Measurements from ENCODE around the gene ZNRF3. TPM values are rescaled to one million over a fixed set of nuclear protein-coding genes. Genes with fewer than 3 reads are reported as not detected.

Gene ZNRF3
- total RNA-seq, 3 donors from 2014 or later = 5.5 to 10.6 (median 5.8) TPM

- TF ChIP-seq, protein P1, sequence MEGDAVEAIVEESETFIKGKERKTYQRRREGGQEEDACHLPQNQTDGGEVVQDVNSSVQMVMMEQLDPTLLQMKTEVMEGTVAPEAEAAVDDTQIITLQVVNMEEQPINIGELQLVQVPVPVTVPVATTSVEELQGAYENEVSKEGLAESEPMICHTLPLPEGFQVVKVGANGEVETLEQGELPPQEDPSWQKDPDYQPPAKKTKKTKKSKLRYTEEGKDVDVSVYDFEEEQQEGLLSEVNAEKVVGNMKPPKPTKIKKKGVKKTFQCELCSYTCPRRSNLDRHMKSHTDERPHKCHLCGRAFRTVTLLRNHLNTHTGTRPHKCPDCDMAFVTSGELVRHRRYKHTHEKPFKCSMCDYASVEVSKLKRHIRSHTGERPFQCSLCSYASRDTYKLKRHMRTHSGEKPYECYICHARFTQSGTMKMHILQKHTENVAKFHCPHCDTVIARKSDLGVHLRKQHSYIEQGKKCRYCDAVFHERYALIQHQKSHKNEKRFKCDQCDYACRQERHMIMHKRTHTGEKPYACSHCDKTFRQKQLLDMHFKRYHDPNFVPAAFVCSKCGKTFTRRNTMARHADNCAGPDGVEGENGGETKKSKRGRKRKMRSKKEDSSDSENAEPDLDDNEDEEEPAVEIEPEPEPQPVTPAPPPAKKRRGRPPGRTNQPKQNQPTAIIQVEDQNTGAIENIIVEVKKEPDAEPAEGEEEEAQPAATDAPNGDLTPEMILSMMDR (IDR thresholded peaks at IDR 0.05) = no peak
- Histone ChIP-seq H3K4me1 (ENCODE audit: low read depth) (no peaks in the 10 kb centered on the region), H3K4me3 (no peak overlapping the region), H3K36me3 (ENCODE audit: low read depth) (no peaks in the 10 kb centered on the region), H3K9me3 (no peaks in the 10 kb centered on the region)
- DNase-seq (no peak), ATAC-seq (no peak)
- intact Hi-C loops (cut with DNase I, micrococcal nuclease) = no loop called here
Observed at GRCh38 chr22:29060251-29060869, 177.0 kb downstream of the ZNRF3 start.

DNA sequence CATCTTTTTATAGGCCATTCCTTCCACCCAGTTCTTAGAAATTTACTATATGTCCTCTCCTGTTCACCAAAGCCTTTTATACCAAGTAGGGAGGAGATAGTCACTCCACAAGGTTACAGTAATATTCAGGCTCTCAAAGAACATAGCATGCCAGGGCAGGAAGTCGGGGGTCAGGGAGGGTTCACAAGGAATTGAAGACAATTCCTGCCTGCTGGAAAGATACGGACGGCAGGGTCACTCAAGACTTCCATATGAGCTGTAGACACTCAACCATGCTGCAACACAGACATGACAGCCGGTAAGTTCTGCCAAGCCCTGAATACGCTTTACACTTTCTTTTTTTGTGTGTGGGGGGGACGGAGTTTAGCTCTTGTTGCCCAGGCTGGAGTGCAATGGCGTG is 177.6 kb downstream of the ZNRF3 start:
- TF ChIP-seq, protein P1 (IDR thresholded peaks at IDR 0.05) = no peak
- Histone ChIP-seq H3K4me3 (no peak overlapping the region), H3K36me3 (ENCODE audit: low read depth) (no peaks in the 10 kb centered on the region), H3K9me3 (no peaks in the 10 kb centered on the region), H3K4me1 (ENCODE audit: low read depth) (no peaks in the 10 kb centered on the region)
- no peak for ATAC-seq
- intact Hi-C loops (cut with DNase I, micrococcal nuclease) = no loop called here
- no peak for DNase-seq

DNA sequence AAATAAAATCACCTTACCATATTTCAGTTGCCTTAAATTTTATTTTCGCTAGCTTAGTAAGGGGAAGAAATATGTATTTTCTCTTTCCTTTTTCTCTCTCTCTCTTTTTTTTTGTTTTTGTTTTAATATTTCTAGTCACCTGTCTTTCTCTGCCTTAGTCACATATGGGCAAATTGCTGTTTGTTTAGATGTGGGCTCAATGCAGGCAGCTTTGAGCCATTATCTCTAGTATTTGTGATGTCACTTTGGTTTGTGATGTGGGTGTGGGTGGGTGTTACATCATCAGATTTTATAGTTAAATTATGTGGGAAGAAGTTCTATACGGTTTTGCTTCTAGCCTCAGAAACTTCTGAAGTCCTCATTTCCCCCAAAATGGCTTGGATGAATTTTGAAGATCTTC is 178.4 kb downstream of the ZNRF3 start, which contains the start of gene C22orf31:
Gene C22orf31 (minus strand): TSS at position 59 of the 400 bp plus-strand sequence. CDS start 39 bp downstream, at position 20.
- intact Hi-C loops (cut with DNase I, micrococcal nuclease) = no loop called here
- Histone ChIP-seq H3K4me3 (no peak within 1 kb of the TSS), H3K36me3 (ENCODE audit: low read depth) (no peaks in the 10 kb centered on the region), H3K4me1 (ENCODE audit: low read depth) (no peaks in the 10 kb centered on the region), H3K9me3 (no peaks in the 10 kb centered on the region)
- no peak for ATAC-seq
- TF ChIP-seq, protein P1 (IDR thresholded peaks at IDR 0.05) = no peak
- DNase-seq = no peak

GRCh38 chr22:29062286-29062821 is 179.0 kb downstream of the ZNRF3 start:
- H3K36me3 ChIP-seq (ENCODE audit: low read depth) = no peaks in the 10 kb centered on the region
- no peak for DNase-seq
- TF ChIP-seq, protein P1 (IDR thresholded peaks at IDR 0.05) = no peak
- no peak overlapping the region for H3K4me3 ChIP-seq
- no peak for ATAC-seq
- no peaks in the 10 kb centered on the region for H3K9me3 ChIP-seq
- intact Hi-C loops (cut with DNase I, micrococcal nuclease) = no loop called here
- H3K4me1 ChIP-seq (ENCODE audit: low read depth) = no peaks in the 10 kb centered on the region

DNA sequence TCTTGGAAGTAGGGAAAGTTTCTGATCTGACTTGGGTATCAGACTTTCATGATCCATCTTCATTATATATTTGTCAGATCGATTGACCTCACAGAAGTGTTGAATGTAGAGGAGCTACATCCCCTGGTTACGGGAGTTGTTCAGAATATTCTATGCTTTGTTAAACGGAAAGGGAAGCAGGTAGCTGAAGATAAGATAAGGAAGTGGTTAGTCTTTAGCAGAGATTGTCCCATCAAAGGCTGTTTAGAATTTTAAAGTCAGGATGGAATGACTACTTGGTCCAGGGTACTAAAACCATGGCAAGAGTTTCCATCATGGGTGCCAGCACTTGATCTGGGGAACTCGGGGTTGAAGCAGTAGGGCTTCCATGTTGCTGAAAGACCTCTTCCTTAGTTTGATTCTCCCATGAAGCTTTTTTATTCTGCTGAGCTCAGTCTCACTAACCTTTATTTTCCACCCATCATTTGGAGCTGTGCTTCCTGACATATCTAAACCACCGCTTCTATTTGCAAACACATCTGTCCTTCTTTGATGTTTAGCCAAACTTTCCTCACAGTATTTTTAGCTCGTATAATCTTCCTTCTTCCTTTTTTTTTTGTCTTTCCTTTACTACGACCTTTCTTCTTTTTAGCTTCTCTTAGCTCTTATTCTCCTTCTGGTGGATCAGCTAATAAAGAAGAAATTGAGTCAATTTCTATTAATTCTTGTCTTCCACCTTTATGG is 182.3 kb downstream of the ZNRF3 start:
- Histone ChIP-seq H3K9me3 (no peaks in the 10 kb centered on the region), H3K4me3 (no peak overlapping the region), H3K36me3 (ENCODE audit: low read depth) (no peaks in the 10 kb centered on the region), H3K4me1 (ENCODE audit: low read depth) (no peaks in the 10 kb centered on the region)
- TF ChIP-seq, protein P1 (IDR thresholded peaks at IDR 0.05) = no peak
- DNase-seq (no peak), ATAC-seq (no peak)
- intact Hi-C loops (cut with DNase I, micrococcal nuclease) = no loop called here

Measured in mucosa of descending colon (tissue), 3 donors.